CD4-positive, alpha-beta T cell treated with Interleukin-6 at 100 ng/mL for 8 hours (primary cell): ENCODE data around the gene MT2A.
"Not testable (repeated sequence)": the region's sequence is repeated elsewhere in the genome, so short reads cannot be mapped to it uniquely, and the experiment has no call there.

Source experiments
- DNase-seq: peaks from one replicate; pipeline ENCODE4 v3.0.0-alpha.2; 2020; ENCODE audit warnings: mixed read lengths, low spot score

The MT2A gene

DNA sequence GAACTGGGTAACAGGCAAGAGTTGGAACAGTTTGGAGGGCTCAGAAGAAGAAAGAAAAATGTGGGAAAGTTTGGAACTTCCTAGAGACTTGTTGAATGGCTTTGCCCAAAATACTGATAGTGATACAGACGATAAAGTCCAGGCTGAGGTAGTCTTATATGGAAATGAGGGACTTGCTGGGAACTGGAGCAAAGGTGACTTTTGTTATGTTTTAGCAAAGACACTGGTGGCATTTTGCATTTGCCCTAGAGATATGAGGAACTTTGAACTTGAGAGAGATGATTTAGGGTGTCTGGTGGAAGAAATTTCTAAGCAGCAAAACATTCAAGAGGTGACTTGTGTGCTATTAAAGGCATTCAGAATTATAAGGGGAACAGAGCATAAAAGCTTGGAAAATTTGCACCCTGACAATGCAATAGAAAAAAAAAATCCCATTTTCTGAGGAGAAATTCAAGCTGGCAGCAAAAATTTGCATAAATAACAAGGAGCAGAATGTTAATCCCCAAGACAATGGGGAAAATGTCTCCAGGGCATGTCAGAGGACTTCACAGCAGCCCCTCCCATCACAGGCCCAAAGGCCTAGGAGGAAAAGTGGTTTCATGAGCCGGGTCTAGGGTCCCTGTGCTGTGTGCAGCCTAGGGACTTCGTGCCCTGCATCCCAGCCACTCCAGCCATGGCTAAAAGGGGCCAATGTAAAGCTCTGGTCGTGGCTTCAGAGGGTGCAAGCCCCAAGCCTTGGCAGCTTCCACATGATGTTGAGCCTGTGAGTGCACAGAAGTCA, 13.5 kb downstream of the MT2A start:
- not testable (repeated sequence) for DNase-seq

- DNase-seq: not testable (repeated sequence)
Measured at GRCh38 chr16:56623184-56623583, 14.8 kb downstream of the MT2A start.

DNA sequence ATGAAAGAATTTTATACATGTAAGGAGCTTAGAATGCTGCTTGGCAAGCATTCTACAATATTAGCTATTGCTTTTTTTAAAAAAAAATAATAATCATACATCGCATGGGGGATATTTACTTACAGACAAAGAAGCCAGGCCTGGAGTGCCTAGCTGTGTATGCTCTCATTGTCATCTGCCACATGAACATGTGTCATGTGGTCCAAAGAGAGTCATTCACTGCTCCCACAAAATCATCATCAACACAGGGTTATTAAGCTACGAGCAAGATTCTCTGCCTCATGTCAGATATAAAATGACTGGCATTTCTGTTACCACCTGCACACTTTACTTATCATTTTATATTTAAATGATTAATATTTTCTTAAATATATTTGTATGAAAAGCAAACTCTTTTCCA, 15.3 kb downstream of the MT2A start:
- DNase-seq: no peak

- DNase-seq: no peak
Measured at GRCh38 chr16:56625140-56625942, 17.0 kb downstream of the MT2A start, which contains the start of gene MT1E. MT1E (plus strand) TSS chr16:56625781; CDS start chr16:56625852, 71 bp downstream.

DNA sequence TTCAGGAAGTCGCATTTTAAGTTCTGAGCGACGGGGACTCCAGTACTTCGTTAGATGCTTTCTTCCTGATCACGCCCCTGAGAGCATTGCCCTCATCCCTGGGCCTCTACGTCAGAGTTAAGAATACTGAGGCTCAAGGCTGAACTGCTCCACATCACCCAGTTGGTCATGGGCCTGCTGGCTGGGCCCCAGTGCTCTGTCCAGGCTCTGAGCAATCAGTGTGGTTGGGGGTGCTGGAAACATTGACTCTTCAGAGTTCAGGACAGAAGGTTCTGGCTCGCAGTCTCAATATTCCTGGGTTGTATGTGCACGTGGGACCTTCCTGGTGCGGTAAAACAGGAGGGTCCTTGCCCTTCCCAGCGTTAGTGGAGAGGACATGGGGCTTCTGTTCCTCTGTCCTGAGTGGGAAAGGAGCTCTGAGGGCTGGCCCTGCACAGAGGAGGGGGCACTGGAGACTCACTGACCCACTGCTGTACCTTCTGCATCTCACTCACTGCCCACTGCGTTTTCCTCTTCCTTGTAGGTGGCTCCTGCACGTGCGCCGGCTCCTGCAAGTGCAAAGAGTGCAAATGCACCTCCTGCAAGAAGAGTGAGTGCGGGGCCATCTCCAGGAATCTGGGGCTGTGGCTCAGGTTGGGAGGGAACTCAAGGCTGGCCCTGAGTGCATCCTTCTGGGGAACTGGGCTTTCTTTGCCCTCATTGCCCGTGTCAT, 17.7 kb downstream of the MT2A start:
- no peak for DNase-seq

DNA sequence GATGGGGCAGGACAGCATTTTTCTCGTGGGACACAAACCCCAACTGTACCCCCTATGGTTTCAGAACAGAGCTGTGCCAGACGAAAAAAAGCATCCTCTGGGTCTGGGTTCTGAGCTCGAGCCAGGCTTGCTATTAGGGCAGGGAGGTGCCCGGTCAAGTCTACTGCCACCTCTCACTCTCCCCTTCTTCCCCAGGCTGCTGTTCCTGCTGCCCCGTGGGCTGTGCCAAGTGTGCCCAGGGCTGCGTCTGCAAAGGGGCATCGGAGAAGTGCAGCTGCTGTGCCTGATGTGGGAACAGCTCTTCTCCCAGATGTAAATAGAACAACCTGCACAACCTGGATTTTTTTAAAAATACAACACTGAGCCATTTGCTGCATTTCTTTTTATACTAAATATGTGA, 18.3 kb downstream of the MT2A start:
- no peak for DNase-seq

GRCh38 chr16:56628486-56629350, 20.3 kb downstream of the MT2A start:
- no peak for DNase-seq

GRCh38 chr16:56629531-56629930, 21.1 kb downstream of the MT2A start:
- no peak for DNase-seq

GRCh38 chr16:56630134-56630533, 21.8 kb downstream of the MT2A start:
- DNase-seq: no peak

- DNase-seq: no peak
Measured at GRCh38 chr16:56631197-56631596, 22.8 kb downstream of the MT2A start.

DNA sequence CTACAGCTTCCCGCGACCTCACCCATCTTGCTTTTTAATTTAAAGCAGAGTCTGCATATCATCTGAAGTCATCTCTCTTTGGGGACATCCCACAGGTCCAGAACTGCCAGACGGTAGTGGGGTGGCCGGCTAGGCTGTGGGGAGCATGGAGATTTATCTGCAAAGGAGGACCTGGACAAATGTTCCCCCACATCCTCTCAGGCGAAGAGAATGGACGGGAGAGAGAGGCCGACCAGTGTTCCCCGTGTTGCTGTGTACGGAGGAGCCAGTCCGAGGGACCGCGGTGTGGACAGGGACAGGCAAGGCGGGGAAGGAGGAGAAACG, 23.4 kb downstream of the MT2A start:
- DNase-seq: no peak

DNA sequence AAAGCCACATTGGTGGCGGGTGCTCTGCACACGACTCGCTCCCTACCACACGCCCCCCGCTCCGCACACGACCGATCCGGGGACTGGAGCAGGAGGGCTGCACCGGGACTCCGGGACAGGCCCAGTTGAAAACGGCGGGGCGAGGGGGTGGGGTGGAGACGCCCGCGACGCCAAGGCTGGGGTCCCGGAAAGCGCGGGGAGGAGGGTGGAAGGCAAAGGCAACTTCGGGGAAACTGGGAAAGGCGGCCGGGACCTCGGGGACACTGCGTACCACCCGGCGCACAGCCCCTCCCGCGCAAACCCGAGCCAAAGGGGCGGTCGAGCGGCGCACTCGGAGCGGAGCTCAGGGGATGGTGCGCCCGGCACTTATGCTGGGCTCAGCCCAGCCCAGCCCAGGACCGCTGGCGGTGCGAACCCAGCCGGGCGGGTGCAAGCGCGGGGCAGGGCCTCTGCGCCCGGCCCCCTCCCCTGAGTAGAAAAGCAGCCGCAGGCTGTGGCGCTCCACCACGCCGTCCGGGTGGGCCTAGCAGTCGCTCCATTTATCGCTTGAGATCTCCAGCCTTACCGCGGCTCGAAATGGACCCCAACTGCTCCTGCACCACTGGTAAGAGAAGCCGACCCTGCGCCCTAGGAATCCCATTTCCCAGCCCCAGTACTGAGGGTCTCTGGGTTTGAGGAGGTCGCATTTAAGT, 23.9 kb downstream of the MT2A start, which contains the start of gene MT1M:
MT1M (plus strand) TSS at position 504 of the 692 bp plus-strand sequence; CDS start at position 577, 73 bp downstream.
- no peak for DNase-seq

GRCh38 chr16:56632848-56633365, 24.5 kb downstream of the MT2A start:
- no peak for DNase-seq

GRCh38 chr16:56633535-56633934, 25.2 kb downstream of the MT2A start:
- DNase-seq: no peak

GRCh38 chr16:56634715-56635440, 26.5 kb downstream of the MT2A start:
- no peak for DNase-seq

- DNase-seq: no peak
Measured at GRCh38 chr16:56635441-56635967, 27.1 kb downstream of the MT2A start.

DNA sequence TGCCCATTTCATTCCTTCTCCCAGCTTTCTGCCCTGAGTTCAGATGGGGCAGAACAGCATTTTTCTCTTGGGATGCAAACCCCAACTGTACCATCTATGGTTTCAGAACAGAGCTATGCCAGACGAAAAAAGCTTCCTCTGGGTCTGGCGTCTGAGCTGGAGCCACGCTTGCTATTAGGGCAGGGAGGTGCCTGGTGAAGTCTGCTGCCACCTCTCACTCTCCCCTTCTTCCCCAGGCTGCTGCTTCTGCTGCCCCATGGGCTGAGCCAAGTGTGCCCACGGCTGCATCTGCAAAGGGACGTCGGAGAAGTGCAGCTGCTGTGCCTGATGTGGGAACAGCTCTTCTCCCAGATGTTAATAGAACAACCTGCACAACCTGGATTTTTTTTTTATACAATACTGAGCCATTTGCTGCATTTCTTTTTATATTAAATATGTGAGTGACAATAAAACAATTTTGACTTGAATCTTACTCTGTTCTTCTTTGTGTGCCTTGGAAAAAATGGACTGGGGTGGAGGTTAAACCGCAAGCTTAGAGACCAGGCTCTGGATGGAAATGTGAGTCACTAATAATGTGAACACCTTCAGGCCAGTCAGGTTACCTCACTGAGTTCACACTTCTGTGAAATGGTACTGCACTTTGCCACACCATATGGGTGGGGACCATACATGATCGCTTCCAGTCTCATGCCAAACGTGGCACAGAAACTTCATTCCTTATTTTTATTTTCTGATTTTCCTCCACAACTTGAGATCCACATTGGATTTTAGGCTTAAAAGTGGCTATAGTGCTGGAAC, 28.4 kb downstream of the MT2A start:
- DNase-seq: no peak

GRCh38 chr16:56637814-56638750, 29.7 kb downstream of the MT2A start, which contains the start of gene MT1A:
MT1A (plus strand) TSS chr16:56638666; CDS start chr16:56638739, 73 bp downstream.
- no peak for DNase-seq
